GM19452 (cell line): ENCODE data around the gene EXO1.
"Not testable (repeated sequence)": the region's sequence is repeated elsewhere in the genome, so short reads cannot be mapped to it uniquely, and the experiment has no call there.

Experiments
- ATAC-seq: cut with Tn5 transposase; IDR thresholded peaks from one replicate; pipeline ENCODE4 v1.9.1; 2021; ENCODE audit not compliant: unreplicated experiment

EXO1 gene

GRCh38 chr1:241847796-241848685 is at the start of gene EXO1:
Gene EXO1 (plus strand): TSS chr1:241848204. CDS start chr1:241850426, 2,222 bp downstream.
- peak; percentile 97 for ATAC-seq

DNA sequence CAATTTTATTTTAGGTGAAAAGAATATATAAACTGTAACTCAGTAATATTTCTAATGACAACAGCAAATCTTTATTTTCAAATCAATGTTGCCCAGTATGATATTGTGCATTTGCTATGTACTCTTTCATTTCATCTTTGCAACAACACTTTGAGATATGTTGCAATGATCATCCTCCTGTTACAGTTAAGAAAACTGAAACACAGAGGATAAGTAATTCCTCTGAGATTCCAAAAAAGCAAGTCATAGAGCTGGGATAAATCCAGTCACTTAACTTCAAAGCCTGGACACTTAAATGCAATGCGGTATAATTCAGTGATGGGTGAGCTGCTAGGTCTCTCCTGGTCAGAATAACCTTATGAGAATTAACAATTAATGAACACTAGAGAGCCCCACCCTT is 48.6 kb upstream of the EXO1 start:
- ATAC-seq: no peak

- no peak for ATAC-seq
These were observed 47.4 kb upstream of the EXO1 start for GRCh38 chr1:241800640-241801039.

DNA sequence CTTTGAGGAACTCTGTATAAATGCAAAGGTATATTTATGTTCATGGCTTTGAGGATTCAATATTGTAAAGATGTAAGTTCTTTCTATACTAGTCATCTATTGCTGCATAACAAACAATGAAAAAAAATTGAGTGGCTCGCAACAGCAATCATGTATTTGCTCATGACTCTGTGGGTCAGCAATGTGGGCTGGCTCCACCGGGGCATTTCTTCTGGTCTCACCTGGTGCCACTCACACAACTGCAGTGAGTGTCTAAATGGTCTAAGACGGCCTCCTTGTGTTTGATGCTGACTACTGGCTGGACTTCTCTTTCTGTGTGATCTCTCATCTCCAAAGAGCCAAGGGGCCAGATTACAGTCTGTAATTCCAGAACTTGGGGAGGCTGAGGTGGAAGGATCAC is 45.1 kb upstream of the EXO1 start:
- ATAC-seq: no peak

GRCh38 chr1:241804706-241805105 is 43.3 kb upstream of the EXO1 start:
- not testable (repeated sequence) for ATAC-seq

DNA sequence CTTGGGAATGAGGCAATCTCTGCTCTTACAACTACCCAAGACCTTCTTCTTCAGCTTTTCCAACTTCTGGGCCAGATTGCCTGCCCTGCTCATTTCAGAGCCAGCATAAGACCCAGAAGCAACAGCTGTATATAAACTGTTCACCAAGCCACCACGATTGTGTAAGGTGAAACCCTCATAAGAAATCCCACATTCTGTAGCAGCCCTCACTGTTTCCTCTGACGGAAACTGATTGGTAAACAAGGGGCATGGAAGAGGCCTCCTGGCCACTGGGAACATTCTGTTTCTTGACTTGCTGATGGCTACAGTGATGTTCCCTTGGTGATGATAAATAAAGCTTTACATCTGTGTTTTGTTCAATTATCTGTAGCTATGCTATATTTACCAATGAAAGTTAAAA is 39.7 kb upstream of the EXO1 start:
- no peak for ATAC-seq

DNA sequence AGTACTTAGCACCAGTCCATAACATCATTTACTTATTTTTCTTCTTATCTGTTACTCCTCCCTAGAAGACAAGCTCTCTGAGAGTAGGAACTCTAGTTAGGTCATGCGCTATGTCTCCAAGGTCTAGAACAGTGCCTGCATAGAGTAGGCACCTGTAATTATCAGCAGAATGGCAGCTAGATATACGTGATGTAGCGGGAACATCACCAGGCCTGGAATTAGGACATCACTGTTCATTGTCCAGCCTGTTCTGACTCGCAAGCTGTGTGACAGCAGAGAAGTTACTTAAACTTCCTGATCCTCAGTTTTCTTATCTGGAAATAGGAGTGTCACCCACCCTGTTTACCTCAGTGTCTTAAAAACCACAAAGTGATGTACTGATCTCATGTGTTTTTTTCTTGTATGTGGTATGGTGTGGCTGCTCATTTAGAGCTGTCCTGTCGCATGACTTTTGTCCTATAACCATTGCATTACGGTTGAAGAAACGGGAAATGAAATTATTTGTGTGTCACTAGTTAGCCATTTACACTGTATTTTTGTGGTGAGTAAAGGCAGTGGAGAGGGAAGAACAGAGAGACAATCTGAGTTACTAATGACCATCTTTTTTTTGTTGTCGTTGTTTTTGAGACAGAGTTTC is 37.1 kb upstream of the EXO1 start:
- peak; percentile 82 for ATAC-seq

DNA sequence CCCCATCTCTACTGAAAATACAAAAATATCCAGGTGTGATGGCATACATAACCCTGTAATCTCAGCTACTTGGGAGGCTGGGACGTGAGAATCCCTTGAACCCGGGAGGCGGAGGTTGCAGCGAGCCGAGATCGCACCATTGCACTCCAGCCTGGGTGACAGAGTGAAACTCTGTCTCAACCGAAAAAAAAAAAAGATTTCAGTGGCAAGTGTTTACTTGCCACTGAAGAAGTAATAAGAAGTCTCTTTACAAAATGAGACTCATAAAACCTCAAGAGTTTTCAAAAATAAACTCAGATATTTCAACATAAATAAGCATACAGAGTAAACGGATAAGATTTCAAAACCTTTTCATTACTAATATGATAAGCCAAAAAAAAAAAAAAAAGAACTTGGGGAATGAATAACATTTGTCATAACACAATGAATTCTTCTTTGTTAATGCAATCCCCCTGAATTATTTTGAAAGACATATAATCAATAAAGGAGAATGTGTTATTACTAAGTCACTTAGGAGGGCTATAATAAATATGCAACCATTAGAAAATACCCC is 34.2 kb upstream of the EXO1 start:
- no peak for ATAC-seq

GRCh38 chr1:241816008-241816407 is 32.0 kb upstream of the EXO1 start:
- ATAC-seq: no peak

GRCh38 chr1:241817331-241817792 is 30.6 kb upstream of the EXO1 start:
- ATAC-seq: no peak

DNA sequence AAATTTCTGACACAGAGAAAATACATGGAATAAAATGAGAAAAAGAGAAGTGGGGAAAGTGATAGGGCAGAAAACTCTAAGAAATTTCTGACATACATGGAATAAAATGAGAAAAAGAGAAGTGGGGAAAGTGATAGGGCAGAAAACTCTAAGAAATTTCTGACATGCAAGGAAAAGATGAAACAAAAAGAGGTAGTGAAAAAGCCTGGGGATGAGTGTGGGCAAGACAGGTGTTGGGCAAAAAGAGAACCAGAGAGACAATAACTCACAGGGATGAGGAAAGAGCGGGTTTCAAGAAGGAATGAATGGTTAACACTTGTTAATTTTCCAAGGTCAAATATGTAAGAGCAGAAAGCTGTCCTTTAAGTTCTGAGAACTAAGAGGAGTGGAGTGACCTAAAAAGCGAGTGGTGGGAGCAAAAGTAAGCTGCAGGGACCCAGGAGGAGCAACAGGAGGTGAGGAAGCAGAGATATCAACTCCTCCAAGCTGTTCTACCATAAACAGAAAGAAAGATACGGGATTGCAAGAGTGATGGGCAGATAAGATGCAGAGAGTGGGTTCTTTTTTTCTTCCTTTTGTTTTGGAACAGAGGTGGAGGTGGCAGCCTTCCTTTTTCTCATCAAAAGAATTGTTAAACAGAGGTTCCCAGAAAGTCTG is 29.9 kb upstream of the EXO1 start:
- ATAC-seq: no peak

- ATAC-seq: no peak
These were observed 28.6 kb upstream of the EXO1 start for GRCh38 chr1:241819340-241819866.

GRCh38 chr1:241821363-241821762 is 26.6 kb upstream of the EXO1 start:
- no peak for ATAC-seq

- no peak for ATAC-seq
These were observed 25.2 kb upstream of the EXO1 start for GRCh38 chr1:241822846-241823245.

DNA sequence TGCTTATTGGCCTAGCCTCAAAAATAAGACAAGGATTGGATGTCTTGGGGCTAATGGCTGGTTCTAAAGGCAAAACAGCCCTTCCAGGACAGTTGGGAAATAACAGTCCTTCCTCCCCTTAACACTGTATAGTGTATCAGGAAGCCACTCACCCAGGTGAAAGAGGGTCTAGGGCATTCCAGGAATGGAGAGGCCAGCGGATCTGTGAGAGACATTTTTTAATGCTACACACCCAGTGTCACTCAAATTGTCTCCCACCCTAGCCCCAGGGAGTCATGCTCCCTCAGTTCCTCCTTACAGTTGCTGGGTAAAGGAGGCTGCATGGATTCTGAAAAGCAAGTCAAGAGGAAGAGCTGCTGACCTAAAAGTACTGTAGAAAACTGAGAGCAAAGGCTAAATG is 24.1 kb upstream of the EXO1 start:
- no peak for ATAC-seq

DNA sequence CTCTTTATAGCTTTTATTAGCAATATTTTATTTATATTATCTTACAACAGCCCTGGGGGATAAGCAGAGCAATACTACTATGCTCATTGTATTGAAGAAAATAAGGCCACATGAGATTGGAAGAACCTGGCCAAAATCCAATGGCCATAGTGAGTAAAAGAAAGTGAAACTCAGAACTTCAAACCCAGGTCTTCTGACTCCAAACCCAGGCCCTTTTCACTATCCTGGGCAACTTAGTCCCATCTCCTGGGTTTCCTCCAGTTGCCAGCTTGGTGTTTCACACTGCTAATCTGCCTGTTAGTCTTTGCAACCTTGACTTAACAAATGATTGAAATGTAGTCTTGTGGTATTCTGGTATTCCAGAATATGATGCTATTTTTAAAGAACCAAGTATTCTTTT is 22.4 kb upstream of the EXO1 start:
- ATAC-seq: no peak

DNA sequence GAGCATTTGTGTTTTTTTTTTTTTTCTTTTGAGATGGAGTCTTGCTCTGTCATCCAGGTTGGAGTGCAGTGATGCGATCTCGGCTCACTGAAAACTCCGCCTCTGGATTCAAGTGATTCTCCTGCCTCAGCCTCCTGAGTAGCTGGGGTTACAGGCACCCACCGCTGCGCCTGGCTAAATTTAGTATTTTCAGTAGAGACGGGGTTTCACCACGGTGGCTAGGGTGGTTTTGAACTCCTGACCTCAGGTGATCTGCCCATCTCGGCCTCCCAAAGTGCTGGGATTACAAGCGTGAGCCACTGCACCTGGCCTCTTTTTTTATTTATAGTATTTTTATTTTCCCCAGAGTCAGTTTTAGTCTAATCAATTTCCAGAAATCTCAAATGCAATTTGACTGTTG is 21.4 kb upstream of the EXO1 start:
- ATAC-seq: not testable (repeated sequence)

GRCh38 chr1:241827264-241827663 is 20.7 kb upstream of the EXO1 start:
- ATAC-seq: no peak

DNA sequence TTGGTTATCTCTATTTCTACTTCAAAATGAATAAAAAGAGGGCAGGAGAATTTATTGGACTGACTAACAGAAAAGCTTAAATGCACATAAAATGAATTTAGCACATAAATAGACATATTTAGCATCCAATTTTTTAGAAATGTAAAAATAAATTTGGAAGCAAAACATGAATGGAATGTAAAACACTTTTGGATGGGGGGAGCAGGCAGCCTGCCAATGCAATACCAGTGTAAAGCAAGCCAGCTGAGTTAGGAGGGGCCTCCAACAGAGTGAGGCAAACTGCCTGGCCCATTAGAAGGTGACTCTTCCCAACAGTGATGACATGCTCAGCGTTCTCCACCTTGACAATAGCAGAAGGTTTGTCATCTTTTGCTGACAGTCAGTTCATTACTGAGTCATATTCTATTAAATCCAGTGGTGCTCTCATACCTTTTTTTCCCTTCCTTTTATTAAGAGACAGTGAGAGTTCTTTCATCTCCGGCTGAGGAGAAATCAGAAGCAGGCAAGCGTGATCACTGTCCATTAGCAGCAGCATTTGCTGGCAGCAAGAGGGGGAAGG is 19.5 kb upstream of the EXO1 start:
- no peak for ATAC-seq

DNA sequence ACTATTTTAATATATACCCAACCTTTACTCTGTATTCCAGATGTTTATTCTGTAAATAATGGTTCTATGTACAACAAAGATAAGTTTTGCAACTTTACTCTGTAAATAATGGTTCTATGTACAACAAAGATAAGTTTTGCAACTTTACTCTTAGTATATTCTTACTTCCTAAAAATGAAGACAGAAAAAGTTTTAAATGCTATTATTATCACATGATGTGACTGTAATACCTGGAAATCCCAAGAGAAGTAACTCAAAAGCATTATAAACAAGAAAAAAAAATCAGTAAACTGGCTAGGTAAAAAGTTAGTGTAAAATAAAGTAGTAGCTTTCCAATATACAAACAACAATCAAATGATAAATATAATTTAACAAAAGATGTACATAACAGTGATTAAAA is 18.5 kb upstream of the EXO1 start:
- no peak for ATAC-seq
